Skeletal muscle cell (primary cell): Measurements from ENCODE around the gene RGS7.
"Not testable (repeated sequence)": the region's sequence is repeated elsewhere in the genome, so short reads cannot be mapped to it uniquely, and the experiment has no call there.

ENCODE experiments used
- DNase-seq: peaks from one replicate; pipeline ENCODE4 v3.0.0-alpha.2; 2010; ENCODE audit warnings: low read depth
- H3K4me3 ChIP-seq: 2 replicates; pipeline ENCODE4 v1.5.1; 2011; ENCODE audit warnings: low read depth, mild to moderate bottlenecking, control low read depth, low read length, moderate library complexity

Gene RGS7

DNA sequence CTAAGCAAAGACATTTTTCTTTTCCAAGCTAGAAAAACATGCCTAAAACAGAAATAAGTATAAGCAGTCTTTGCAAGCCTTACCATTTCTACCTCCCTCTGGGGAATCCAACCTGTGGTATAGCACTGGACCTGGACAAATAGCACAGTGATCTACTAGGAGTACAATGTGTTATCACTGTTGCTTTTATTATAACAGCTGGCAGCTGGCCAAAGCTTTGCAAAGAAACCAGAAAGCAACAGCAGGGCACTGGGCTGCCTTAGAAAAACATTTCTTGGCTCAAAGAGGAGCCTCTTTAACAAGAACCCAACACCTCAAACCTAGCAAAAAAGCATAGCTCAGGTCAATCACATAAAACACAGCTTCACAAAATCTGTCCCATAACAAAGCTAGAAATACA, 450.5 kb downstream of the RGS7 start:
- DNase-seq: no peak
- no peak overlapping the region for H3K4me3 ChIP-seq

DNA sequence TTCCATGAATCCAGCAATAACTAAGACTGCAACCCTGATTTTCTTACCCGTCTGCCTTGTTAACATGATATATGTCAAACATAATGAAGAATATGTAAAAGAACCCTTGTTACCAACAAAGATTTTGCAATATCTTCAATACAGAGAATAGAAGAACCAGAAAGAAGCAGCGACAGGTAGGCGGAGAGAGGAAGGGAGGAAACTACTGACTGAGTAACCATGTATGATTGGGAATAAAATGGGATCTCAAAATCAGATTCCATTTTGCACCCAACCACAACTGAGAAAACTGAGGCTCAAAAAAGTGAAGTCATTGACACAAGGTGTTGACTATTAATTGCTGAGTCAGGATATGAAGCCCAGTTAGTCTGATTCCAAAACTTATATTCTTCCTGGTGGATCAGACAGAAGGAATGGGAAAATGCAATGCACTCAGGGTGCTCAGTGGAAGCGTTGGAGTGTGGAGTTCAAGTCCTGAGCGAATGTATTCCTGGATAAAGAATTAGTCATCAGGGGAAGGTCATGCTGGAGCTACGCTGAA, 451.7 kb downstream of the RGS7 start:
- no peak overlapping the region for H3K4me3 ChIP-seq
- no peak for DNase-seq

DNA sequence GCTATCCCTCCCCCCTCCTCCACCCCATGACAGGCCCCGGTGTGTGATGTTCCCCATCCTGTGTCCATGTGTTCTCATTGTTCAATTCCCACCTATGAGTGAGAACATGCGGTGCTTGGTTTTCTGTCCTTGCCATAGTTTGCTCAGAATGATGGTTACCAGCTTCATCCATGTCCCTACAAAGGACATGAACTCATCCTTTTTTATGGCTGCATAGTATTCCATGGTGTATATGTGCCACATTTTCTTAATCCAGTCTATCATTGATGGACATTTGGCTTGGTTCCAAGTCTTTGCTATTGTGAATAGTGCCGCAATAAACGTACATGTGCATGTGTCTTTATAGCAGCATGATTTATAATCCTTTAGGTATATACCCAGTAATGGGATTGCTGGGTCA, 461.6 kb downstream of the RGS7 start:
- H3K4me3 ChIP-seq, DNase-seq: not testable (repeated sequence)

DNA sequence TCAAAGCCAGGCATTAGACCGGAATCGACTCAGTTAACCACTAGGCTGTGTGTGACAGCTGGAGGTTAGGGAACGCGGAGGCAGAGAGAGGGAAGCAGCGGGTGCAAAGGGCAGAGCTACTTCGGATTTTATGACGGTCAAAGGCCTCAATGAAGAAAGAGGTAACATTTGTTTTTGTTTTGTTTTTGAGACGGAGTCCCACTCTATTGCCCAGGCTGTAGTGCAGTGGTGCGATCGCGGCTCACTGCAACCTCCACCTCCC, 468.3 kb downstream of the RGS7 start:
- H3K4me3 ChIP-seq: no peak overlapping the region
- no peak for DNase-seq

GRCh38 chr1:240888039-240888786, 468.8 kb downstream of the RGS7 start:
- DNase-seq: no peak
- no peak overlapping the region for H3K4me3 ChIP-seq

DNA sequence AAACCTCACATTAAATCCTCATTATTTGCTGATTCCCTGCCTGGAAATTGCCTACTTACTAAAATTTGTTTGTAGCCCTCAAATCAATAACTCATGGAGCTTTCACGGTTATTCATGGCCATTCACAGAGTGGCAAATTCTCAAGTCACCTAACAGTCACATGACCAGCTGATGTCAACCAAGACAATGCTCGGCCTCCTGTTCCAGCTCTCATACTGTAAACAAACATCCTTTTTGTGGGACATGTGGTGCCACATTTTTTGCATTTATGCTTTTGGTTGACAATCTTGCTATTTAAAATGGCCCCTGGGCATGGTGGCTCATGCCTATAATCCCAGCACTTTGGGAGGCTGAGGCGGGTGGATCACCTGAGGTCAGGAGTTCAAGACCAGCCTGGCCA, 473.5 kb downstream of the RGS7 start:
- no peak overlapping the region for H3K4me3 ChIP-seq
- DNase-seq: no peak

DNA sequence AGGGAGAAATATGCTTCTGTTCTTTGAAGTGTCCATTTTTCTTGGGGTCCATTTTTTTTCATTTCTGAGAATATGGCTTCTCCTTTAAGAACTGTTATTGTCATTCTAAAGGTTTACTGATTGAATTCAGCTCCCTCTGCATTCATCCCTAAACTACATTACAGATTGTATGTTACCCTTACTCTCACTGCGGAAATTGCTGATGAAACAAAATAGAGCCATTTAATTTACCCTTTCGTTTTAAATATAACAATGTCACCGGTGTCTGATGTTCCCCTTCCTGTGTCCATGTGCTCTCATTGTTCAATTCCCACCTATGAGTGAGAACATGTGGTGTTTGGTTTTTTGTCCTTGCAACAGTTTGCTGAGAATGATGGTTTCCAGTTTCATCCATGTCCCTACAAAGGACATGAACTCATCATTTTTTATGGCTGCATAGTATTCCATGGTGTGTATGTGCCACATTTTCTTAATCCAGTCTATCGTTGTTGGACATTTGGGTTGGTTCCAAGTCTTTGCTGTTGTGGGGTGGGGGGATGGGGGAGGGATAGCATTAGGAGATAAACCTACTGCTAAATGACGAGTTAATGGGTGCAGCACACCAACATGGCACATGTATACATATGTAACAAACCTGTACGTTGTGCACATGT, 474.2 kb downstream of the RGS7 start:
- H3K4me3 ChIP-seq, DNase-seq: not testable (repeated sequence)

- peak; percentile 17 for DNase-seq
Measured at GRCh38 chr1:240878631-240879030, 478.4 kb downstream of the RGS7 start.

DNA sequence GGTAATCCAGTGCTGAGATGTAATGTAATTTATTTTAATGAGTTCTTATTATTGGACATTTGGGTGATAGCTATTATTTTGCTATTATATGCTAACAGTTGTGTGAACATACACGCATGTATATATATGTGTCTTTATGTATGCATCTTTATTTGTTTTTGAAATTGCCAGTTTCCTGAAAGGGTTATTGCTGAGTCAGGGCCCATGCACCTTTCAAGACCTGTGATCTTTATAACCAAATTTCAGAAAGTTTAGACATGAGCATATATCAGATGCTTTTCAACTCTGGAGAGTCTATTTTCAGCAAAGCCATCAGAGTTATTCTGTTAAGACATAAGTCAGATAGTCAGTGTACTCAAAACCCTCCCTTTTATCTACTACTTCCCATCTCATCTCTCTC, 479.4 kb downstream of the RGS7 start:
- DNase-seq: no peak
- H3K4me3 ChIP-seq: no peak overlapping the region

More at GRCh38 chr1:240878631-240879030, 478.4 kb downstream of the RGS7 start:
- H3K4me3 ChIP-seq: no peak overlapping the region

- no peak for DNase-seq
- no peak overlapping the region for H3K4me3 ChIP-seq
Measured at GRCh38 chr1:240876071-240876470, 480.9 kb downstream of the RGS7 start.

DNA sequence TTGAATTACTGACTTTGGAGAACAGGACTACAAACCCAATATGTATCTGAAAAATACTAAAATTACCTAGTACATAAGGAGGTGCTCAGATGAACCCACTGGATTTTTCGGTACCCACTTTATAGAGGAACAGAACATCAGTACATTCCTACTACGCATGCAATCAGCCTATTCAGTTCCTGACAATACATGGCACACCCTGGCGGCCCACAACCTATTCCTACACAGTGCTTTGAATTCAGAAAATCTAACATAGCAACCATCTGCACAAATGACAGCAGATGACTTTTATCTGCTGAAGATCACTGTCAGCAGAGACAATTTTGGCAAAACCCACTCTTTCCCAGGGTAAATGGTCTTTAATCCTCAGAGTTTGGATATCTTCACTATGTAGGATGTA, 487.9 kb downstream of the RGS7 start:
- no peak overlapping the region for H3K4me3 ChIP-seq
- DNase-seq: no peak

DNA sequence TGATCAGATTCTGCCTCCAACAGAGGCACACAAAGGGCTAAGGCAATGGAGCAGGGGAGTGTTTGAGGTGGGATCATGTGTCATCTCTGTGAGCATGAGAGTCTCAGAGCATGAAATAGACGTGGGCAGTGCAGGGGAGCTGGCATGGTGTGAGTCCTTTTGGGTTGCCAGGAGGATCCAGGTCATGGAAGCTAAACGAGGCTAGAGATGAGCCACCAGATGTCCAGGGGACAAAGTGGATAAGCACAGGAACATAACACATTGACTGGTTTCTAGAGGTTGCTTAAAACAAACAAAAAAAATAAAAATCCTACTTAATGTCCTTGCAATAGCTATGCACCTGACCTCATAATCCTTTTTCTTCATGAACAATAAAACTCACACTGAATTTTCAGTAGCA, 490.3 kb downstream of the RGS7 start:
- DNase-seq: no peak
- H3K4me3 ChIP-seq: no peak overlapping the region

DNA sequence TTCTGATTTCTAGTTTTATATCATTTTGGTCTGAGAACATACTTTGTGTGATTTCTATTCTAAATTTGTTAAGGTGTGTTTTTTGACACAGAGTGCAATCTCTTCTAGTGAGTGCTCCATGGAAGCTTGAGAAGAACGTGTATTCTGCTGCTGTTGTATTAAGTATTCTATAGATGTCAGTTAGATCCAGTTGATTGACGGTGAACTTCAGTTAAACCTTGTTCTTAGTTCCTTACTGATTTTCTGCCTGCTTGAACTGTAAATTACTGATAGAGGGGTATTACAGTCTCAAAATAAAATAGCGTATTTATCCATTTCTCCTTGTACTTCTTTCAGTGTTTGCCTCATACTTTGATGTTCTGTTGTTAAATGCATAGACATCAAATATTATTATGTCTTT, 497.0 kb downstream of the RGS7 start:
- H3K4me3 ChIP-seq: no peak overlapping the region
- no peak for DNase-seq

DNA sequence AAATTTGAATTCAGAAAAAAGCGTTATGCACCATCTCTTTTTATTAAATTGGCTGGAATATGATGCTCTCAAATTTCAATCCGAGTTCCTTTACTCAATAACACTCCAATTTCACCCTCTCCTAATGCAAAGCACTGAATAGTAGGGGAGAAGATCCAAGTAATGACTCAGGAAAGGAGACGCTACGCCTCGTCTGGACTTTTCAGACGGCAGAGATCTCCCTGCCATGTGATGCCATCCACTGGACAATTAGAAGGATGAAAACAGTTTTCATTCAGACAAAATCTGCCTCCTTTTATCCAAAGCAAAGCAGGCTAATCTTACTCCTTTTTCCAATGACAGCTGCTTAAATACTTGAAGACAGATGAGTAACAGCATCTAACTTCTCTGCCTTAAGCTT, 502.6 kb downstream of the RGS7 start:
- DNase-seq: peak; percentile 12
- no peak overlapping the region for H3K4me3 ChIP-seq

GRCh38 chr1:240847325-240847724, 509.7 kb downstream of the RGS7 start:
- H3K4me3 ChIP-seq: no peak overlapping the region
- DNase-seq: no peak

DNA sequence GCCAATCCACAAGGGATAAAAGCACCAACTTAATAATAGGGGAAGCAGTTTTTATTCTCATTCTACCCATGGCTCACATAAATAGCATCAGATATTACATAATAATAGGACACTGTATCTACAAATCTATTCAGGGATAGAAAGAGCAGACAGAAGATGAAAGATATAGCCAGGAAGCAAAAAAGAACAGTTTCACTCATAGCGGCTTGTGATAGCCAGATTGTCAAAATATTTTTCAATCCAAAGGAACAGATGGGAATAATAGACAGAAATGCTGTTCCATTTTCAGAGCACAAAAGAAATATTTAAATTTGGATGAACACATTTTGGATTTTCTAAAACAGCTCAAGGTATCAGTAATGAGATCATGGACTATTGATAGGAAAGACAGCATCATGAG, 512.5 kb downstream of the RGS7 start:
- DNase-seq: no peak
- H3K4me3 ChIP-seq: no peak overlapping the region

GRCh38 chr1:240843798-240844197, 513.2 kb downstream of the RGS7 start:
- DNase-seq: no peak
- H3K4me3 ChIP-seq: no peak overlapping the region

DNA sequence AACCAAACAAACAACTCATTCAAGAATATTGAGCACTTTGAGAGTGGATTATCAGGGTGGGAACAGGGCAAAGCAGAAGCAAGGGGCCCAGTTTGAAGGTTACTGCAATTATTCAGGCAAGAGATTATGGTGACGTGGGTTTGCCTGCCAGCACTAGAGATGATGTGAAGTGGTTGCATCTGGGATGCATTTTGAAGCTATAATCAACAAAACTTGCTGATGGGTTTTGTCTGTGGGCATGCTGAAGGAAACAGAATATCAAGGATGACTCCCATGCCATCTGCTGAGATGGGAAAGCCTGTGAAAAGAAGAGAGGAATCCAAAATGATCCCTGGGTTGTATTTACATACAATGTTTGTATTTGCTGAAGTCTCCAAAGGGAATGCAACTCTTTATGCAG, 520.7 kb downstream of the RGS7 start:
- H3K4me3 ChIP-seq: no peak overlapping the region
- DNase-seq: no peak

- no peak overlapping the region for H3K4me3 ChIP-seq
- DNase-seq: no peak
Measured at GRCh38 chr1:240835291-240835690, 521.7 kb downstream of the RGS7 start.

GRCh38 chr1:240833075-240833474, 523.9 kb downstream of the RGS7 start:
- H3K4me3 ChIP-seq: no peak overlapping the region
- no peak for DNase-seq

GRCh38 chr1:240831922-240832321, 525.1 kb downstream of the RGS7 start:
- DNase-seq: no peak
- H3K4me3 ChIP-seq: no peak overlapping the region
